HepG2 (cell line): ENCODE measurements around the gene SLC43A1. TPM values are rescaled to one million over a fixed set of nuclear protein-coding genes. Genes with fewer than 3 reads are reported as not detected.
A peak's percentile ranks its signal among the peaks of the same experiment; 100 is the strongest.

Source experiments
- BCL6 ChIP-seq: IDR thresholded peaks from 2 replicates; pipeline ENCODE4 v1.6.1; 2016; ENCODE audit warnings: missing genetic modification reagents, missing compliant biosample characterization
- FOXA3 ChIP-seq: IDR thresholded peaks from 2 replicates; pipeline ENCODE4 v1.6.1; 2016; ENCODE audit warnings: missing genetic modification reagents, missing compliant biosample characterization
- KLF6 ChIP-seq: IDR thresholded peaks from 2 replicates; pipeline ENCODE4 v1.8.0; 2016; ENCODE audit warnings: missing biosample characterization, missing genetic modification reagents
- MIER2 ChIP-seq: IDR thresholded peaks from 2 replicates; pipeline ENCODE4 v1.6.1; 2016; ENCODE audit warnings: missing biosample characterization, missing genetic modification reagents
- MIER3 ChIP-seq: IDR thresholded peaks from 2 replicates; pipeline ENCODE4 v1.6.1; 2016; ENCODE audit warnings: missing compliant biosample characterization, borderline replicate concordance
- NR2F2 ChIP-seq: IDR thresholded peaks from 2 replicates; pipeline ENCODE4 v1.6.1; 2012; ENCODE audit warnings: low read depth, inconsistent platforms, borderline replicate concordance
- RXRB ChIP-seq: IDR thresholded peaks from 2 replicates; pipeline ENCODE4 v1.6.1; 2016; ENCODE audit warnings: borderline replicate concordance, missing genetic modification reagents, missing compliant biosample characterization
- TCF7L2 ChIP-seq: IDR thresholded peaks from 2 replicates; pipeline ENCODE4 v1.6.1; 2011; ENCODE audit warnings: mild to moderate bottlenecking, low read depth, low read length, moderate library complexity
- ZBTB20 ChIP-seq: sonication (generic); formaldehyde crosslinking; IDR thresholded peaks from 2 replicates; pipeline ENCODE4 v1.8.1; 2023; ENCODE audit warnings: missing genetic modification reagents, low read depth, mild to moderate bottlenecking, borderline replicate concordance
- ZFY ChIP-seq: sonication (generic); formaldehyde crosslinking; IDR thresholded peaks from 2 replicates; pipeline ENCODE4 v1.4.0; 2020; ENCODE audit warnings: missing genetic modification reagents
- ZNF460 ChIP-seq: sonication (generic); formaldehyde crosslinking; IDR thresholded peaks from 2 replicates; pipeline ENCODE4 v1.5.1; 2020; ENCODE audit warnings: missing genetic modification reagents, mild to moderate bottlenecking, borderline replicate concordance
- ZNF547 ChIP-seq: sonication (generic); formaldehyde crosslinking; IDR thresholded peaks from 2 replicates; pipeline ENCODE4 v1.5.1; 2020; ENCODE audit warnings: mild to moderate bottlenecking, missing genetic modification reagents
- polyA plus RNA-seq, 8 experiments: library from polyadenylated mRNA; depleted of rRNA in 3 of 8; stranded (reverse) in 7 of 8; unstranded in 1 of 8; fragments of >200 nt; fragmentation: Illumina TruSeq in 4 of 8; extraction: Trizol in 4 of 8; gene quantifications; 2 replicates each; pipeline versions ENCODE4 v1.2.1 to v1.2.3, GENCODE V29; 2011 to 2016; ENCODE audit warnings: low read depth in 4 of 8, missing spikeins in 1 of 8, mixed read lengths in 1 of 8; ENCODE audit not compliant: insufficient read depth in 1 of 8
- total RNA-seq, 5 experiments: library from RNA; depleted of rRNA; stranded (reverse); fragments of >200 nt; fragmentation: Illumina TruSeq; extraction: Trizol; gene quantifications; 2 replicates each; pipeline ENCODE4 v1.2.3, GENCODE V29; 2016; ENCODE audit warnings: low read depth in 1 of 5
- TF ChIP-seq, protein P1 (sequence below): sonication (generic); formaldehyde crosslinking; IDR thresholded peaks from 2 replicates; pipeline ENCODE4 v1.4.0; 2020; ENCODE audit warnings: missing genetic modification reagents, mild to moderate bottlenecking, borderline replicate concordance
- TF ChIP-seq, protein P2 (sequence below): IDR thresholded peaks from 2 replicates; pipeline ENCODE4 v1.6.1; 2012; ENCODE audit warnings: low read depth, low read length, improper control_type of control experiment
- TF ChIP-seq, protein P3 (sequence below): IDR thresholded peaks from 2 replicates; pipeline ENCODE4 v1.4.0; 2020; ENCODE audit warnings: mild to moderate bottlenecking, missing genetic modification reagents
- TF ChIP-seq, protein P4 (sequence below): sonication (generic); formaldehyde crosslinking; IDR thresholded peaks from 2 replicates; pipeline ENCODE4 v1.8.1; 2023; ENCODE audit warnings: missing genetic modification reagents, mild to moderate bottlenecking, borderline replicate concordance
- TF ChIP-seq, protein P5 (sequence below): sonication (generic); formaldehyde crosslinking; IDR thresholded peaks from 2 replicates; pipeline ENCODE4 v1.5.1; 2020; ENCODE audit warnings: mild to moderate bottlenecking, missing genetic modification reagents

Gene SLC43A1
- total and polyA plus RNA-seq, 2 of the 13 experiments (the other 11 are each of a cell fraction or from before 2014, with no cell fraction given), result 72.3 to 87.6 TPM

DNA sequence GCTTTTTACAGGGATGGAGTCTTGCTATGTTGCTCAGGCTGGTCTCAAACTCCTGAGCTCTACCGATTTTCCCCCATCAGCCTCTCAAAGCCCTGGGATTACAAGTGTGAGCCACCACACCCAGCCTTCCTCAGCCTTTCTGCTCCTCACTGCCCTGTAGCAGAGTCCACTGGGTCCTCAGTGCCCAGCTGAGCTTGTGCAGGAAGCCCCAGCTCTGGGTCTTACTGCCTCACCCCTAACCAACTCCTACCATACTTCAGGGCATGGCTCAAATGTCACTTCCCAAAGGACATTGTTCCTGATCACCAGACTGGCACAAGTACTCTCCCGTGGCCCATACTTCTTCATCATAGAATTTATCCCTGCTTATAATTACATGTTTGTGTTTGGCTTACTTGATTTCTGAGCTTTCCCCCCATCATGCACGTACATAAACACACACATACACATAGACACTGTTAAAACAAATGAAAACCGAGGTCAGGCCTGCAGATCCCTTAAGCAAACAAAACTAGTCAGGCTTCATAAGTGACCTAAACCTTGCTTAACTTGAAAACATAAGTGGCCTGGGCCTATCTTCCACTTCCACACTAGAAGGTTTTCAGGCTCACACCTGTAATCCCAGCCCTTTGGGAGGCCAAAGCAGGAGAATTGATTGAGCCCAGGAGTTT, 74.6 kb downstream of the SLC43A1 start (continued):
- TF ChIP-seq, protein P1, sequence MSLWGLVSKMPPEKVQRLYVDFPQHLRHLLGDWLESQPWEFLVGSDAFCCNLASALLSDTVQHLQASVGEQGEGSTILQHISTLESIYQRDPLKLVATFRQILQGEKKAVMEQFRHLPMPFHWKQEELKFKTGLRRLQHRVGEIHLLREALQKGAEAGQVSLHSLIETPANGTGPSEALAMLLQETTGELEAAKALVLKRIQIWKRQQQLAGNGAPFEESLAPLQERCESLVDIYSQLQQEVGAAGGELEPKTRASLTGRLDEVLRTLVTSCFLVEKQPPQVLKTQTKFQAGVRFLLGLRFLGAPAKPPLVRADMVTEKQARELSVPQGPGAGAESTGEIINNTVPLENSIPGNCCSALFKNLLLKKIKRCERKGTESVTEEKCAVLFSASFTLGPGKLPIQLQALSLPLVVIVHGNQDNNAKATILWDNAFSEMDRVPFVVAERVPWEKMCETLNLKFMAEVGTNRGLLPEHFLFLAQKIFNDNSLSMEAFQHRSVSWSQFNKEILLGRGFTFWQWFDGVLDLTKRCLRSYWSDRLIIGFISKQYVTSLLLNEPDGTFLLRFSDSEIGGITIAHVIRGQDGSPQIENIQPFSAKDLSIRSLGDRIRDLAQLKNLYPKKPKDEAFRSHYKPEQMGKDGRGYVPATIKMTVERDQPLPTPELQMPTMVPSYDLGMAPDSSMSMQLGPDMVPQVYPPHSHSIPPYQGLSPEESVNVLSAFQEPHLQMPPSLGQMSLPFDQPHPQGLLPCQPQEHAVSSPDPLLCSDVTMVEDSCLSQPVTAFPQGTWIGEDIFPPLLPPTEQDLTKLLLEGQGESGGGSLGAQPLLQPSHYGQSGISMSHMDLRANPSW, result no peak
- TF ChIP-seq TCF7L2 (no peak), KLF6 (CRISPR knock-in tag) (peak; percentile 9; the same call in 1 of the 2 replicates), BCL6 (CRISPR knock-in tag) (peak; percentile 62; the same call in 1 of the 2 replicates), NR2F2 (no peak), ZNF460 (peak; percentile 66; the same call in 1 of the 2 replicates), ZBTB20 (CRISPR knock-in tag) (peak; percentile 82; the same call in 1 of the 2 replicates), FOXA3 (CRISPR knock-in tag) (peak; percentile 76), RXRB (CRISPR knock-in tag) (peak; percentile 56), ZFY (CRISPR knock-in tag) (peak; percentile 61; the same call in 1 of the 2 replicates), MIER3 (CRISPR knock-in tag) (peak; percentile 38; the same call in 1 of the 2 replicates), ZNF547 (CRISPR knock-in tag) (no peak), MIER2 (CRISPR knock-in tag) (peak; percentile 53; the same call in 1 of the 2 replicates)
- TF ChIP-seq, protein P2, sequence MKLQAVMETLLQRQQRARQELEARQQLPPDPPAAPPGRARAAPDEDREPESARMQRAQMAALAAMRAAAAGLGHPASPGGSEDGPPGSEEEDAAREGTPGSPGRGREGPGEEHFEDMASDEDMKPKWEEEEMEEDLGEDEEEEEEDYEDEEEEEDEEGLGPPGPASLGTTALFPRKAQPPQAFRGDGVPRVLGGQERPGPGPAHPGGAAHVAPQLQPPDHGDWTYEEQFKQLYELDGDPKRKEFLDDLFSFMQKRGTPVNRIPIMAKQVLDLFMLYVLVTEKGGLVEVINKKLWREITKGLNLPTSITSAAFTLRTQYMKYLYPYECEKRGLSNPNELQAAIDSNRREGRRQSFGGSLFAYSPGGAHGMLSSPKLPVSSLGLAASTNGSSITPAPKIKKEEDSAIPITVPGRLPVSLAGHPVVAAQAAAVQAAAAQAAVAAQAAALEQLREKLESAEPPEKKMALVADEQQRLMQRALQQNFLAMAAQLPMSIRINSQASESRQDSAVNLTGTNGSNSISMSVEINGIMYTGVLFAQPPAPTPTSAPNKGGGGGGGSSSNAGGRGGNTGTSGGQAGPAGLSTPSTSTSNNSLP, result peak; percentile 83
- TF ChIP-seq, protein P3, sequence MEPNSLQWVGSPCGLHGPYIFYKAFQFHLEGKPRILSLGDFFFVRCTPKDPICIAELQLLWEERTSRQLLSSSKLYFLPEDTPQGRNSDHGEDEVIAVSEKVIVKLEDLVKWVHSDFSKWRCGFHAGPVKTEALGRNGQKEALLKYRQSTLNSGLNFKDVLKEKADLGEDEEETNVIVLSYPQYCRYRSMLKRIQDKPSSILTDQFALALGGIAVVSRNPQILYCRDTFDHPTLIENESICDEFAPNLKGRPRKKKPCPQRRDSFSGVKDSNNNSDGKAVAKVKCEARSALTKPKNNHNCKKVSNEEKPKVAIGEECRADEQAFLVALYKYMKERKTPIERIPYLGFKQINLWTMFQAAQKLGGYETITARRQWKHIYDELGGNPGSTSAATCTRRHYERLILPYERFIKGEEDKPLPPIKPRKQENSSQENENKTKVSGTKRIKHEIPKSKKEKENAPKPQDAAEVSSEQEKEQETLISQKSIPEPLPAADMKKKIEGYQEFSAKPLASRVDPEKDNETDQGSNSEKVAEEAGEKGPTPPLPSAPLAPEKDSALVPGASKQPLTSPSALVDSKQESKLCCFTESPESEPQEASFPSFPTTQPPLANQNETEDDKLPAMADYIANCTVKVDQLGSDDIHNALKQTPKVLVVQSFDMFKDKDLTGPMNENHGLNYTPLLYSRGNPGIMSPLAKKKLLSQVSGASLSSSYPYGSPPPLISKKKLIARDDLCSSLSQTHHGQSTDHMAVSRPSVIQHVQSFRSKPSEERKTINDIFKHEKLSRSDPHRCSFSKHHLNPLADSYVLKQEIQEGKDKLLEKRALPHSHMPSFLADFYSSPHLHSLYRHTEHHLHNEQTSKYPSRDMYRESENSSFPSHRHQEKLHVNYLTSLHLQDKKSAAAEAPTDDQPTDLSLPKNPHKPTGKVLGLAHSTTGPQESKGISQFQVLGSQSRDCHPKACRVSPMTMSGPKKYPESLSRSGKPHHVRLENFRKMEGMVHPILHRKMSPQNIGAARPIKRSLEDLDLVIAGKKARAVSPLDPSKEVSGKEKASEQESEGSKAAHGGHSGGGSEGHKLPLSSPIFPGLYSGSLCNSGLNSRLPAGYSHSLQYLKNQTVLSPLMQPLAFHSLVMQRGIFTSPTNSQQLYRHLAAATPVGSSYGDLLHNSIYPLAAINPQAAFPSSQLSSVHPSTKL (CRISPR knock-in tag), result peak; percentile 69; the same call in 1 of the 2 replicates
- TF ChIP-seq, protein P4, sequence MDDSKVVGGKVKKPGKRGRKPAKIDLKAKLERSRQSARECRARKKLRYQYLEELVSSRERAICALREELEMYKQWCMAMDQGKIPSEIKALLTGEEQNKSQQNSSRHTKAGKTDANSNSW, result no peak
- TF ChIP-seq, protein P5, sequence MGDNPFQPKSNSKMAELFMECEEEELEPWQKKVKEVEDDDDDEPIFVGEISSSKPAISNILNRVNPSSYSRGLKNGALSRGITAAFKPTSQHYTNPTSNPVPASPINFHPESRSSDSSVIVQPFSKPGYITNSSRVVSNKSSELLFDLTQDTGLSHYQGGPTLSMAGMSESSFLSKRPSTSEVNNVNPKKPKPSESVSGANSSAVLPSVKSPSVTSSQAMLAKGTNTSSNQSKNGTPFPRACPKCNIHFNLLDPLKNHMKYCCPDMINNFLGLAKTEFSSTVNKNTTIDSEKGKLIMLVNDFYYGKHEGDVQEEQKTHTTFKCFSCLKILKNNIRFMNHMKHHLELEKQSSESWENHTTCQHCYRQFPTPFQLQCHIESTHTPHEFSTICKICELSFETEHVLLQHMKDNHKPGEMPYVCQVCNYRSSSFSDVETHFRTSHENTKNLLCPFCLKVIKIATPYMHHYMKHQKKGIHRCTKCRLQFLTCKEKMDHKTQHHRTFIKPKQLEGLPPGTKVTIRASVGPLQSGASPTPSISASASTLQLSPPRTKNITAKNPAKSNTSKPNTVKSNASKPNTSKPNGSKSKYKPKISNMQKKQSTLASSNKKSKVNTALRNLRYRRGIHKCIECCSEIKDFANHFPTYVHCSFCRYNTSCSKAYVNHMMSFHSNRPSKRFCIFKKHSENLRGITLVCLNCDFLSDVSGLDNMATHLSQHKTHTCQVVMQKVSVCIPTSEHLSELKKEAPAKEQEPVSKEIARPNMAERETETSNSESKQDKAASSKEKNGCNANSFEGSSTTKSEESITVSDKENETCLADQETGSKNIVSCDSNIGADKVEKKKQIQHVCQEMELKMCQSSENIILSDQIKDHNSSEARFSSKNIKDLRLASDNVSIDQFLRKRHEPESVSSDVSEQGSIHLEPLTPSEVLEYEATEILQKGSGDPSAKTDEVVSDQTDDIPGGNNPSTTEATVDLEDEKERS (CRISPR knock-in tag), result 0 out of 2 replicates have a peak, but pooled peaks have one; percentile 1
